Bronchial epithelial cell (primary cell): ENCODE results near the gene MYO1F. TPM values are rescaled to one million over a fixed set of nuclear protein-coding genes. Genes with fewer than 3 reads are reported as not detected.

Experiments
- DNase-seq: peaks from one replicate; pipeline ENCODE4 v3.0.0-alpha.2; 2010; ENCODE audit warnings: low read depth
- FAIRE-seq: peaks from 2 replicates; lab custom pipeline; 2011; peaks lifted over from hg19 to GRCh38; lab: Jason Lieb, UNC
- H3K27me3 ChIP-seq: 2 replicates; pipeline ENCODE4 v1.5.1; 2011; ENCODE audit warnings: low read length; ENCODE audit not compliant: control insufficient read depth, insufficient read depth
- H3K36me3 ChIP-seq: 2 replicates; pipeline ENCODE4 v1.5.1; 2011; ENCODE audit warnings: low read length; ENCODE audit not compliant: control insufficient read depth, insufficient read depth
- H3K4me3 ChIP-seq: 2 replicates; pipeline ENCODE4 v1.5.1; 2011; ENCODE audit warnings: mild to moderate bottlenecking, low read depth, low read length, control low read depth
- total RNA-seq: library from RNA; depleted of rRNA; stranded (reverse); fragments of >200 nt; gene quantifications from 2 replicates; pipeline ENCODE4 v1.2.1, GENCODE V29; 2014
- TF ChIP-seq, protein P1 (sequence below): IDR thresholded peaks from 2 replicates; pipeline ENCODE4 v1.5.1; 2011; ENCODE audit warnings: mild to moderate bottlenecking, moderate library complexity, low read length, control low read depth, inconsistent platforms; ENCODE audit not compliant: insufficient read depth, severe bottlenecking

MYO1F gene
- total RNA-seq, 1 donor from 2014 or later: not detected

DNA sequence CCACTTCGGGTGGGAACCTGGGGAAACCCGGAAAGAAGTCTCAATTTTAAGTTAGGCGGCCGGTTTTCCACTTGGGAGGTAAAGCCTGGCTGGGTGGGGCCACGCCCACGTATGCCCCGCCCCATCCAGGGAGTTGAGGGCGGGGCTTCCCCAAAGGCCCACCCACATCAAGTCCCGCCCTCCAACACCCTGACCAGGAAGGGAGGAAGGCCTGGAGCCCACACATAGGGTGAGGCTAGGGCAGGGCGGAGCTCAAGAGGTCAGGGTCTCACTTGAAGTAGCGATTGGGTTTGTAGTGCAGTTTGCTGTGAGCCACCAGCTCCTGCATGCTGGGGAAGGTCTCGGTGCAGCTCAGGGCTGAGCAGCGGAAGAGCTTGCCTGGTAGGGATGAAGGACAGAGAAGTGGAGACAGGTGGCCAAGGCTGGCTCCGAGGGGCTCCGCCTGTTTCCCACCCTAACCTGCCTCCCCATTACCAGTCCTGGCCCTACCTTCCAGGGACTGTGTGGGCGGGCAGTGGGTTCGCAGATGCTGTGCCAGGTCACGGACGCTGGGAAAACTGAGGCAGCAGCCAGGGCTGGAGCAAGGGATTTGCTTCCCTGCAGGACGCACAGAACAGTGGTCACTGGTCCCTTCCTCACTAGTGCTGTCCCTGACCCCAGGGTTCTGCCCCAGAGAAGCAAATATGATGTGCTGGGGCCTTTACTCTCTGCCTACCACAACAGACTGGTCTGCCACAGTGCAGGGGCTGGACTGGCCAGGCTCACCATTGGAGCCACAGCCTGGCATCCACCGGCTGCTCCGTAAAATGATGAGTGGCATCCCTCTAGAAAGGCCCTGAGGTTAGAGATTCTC lies 64.9 kb downstream of the MYO1F start:
- DNase-seq: peak; percentile 25
- H3K36me3 ChIP-seq: peaks cover 3% of the 10 kb centered on the region
- FAIRE-seq: no peak
- peak overlapping the region; percentile 21 for H3K4me3 ChIP-seq
- no peaks in the 10 kb centered on the region for H3K27me3 ChIP-seq
- TF ChIP-seq, protein P1, sequence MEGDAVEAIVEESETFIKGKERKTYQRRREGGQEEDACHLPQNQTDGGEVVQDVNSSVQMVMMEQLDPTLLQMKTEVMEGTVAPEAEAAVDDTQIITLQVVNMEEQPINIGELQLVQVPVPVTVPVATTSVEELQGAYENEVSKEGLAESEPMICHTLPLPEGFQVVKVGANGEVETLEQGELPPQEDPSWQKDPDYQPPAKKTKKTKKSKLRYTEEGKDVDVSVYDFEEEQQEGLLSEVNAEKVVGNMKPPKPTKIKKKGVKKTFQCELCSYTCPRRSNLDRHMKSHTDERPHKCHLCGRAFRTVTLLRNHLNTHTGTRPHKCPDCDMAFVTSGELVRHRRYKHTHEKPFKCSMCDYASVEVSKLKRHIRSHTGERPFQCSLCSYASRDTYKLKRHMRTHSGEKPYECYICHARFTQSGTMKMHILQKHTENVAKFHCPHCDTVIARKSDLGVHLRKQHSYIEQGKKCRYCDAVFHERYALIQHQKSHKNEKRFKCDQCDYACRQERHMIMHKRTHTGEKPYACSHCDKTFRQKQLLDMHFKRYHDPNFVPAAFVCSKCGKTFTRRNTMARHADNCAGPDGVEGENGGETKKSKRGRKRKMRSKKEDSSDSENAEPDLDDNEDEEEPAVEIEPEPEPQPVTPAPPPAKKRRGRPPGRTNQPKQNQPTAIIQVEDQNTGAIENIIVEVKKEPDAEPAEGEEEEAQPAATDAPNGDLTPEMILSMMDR: no peak

DNA sequence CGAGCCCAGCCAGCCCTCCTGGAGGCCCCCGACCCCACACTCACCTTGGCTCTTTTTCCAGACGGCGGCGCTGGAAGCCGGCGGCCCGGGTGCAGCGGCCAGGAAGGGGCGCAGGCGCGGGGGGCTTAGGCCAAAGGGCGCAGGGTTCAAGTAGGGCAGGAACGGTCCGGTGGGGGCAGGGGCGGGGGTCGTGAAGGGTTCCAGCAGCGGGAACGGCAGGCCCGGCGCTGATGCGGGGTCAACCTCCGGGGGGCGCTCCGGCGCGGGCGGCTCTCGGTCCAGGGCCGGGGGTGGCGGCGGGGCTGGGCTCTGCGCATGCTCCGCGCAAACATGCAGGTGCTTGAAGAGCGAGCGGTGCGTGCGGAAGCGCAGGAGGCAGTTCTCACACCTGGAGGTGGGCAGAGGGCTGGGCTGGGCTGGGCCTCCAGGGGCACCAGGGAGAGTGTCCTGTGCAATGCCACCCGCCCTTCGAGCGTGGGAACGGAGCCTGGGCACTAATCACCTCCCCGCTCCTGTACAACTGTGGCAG lies 65.6 kb downstream of the MYO1F start:
- Histone ChIP-seq H3K36me3 (peaks cover 3% of the 10 kb centered on the region), H3K27me3 (no peaks in the 10 kb centered on the region), H3K4me3 (peak overlapping the region; percentile 21)
- DNase-seq (peak; percentile 33), FAIRE-seq (no peak)
- TF ChIP-seq, protein P1: no peak

DNA sequence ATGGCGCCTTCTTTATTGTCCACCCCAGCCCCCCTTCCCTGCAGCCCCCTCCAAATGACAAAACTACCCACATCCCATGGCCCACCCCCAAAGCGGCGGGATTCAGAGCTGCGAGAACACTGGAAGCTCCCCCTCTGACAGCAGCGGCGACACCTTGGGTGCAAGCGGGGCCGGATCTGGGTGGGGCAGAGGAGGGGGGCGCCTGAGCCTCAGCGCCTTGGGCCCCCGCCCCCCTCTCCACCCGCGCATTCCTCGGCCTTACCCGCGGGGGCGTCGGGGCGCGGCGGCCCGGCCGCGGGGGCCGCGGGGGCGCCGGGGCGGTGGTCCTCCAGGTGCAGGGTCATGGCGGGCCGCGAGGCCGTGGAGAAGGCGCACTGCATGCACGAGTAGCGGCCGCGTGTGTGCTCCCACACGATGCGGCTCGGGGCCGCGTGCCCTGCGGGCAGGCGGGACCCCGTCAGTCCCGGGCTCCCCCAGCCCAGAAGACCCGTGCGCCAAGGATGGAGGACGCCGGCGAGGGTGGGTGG lies 66.6 kb downstream of the MYO1F start:
- TF ChIP-seq, protein P1: no peak
- no peak overlapping the region for H3K4me3 ChIP-seq
- FAIRE-seq (no peak), DNase-seq (no peak)
- peaks cover 3% of the 10 kb centered on the region for H3K36me3 ChIP-seq
- H3K27me3 ChIP-seq: no peaks in the 10 kb centered on the region

DNA sequence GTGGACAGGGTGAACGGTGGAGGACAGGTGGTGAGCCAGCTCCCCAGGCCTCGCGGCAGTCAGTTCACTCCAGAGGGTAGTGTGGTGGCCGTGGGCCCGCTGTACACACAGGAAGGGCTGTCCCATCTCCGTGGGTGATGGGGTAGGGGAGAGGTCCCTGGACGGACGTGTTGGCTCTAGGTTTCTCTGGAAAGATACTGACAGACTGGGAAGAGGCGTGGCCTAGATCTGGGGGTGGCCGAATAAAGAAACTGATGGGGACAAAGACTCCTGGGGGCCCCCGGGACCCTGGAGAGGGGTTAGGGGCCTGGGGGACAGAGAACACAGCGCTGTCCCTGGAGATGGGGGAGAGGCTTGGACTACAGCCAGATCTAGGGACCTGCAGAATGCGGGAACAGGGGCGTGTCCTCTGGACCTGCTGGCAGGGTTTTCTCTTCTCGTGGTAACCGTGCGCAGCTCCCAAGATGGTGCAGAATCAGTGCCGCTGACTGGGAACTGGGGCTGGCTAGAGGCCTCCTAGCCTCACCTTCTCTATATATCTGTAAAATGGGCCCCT lies 70.8 kb downstream of the MYO1F start:
- Histone ChIP-seq H3K4me3 (no peak overlapping the region), H3K36me3 (peaks cover 2% of the 10 kb centered on the region), H3K27me3 (no peaks in the 10 kb centered on the region)
- FAIRE-seq: no peak
- DNase-seq: no peak
- TF ChIP-seq, protein P1: no peak

DNA sequence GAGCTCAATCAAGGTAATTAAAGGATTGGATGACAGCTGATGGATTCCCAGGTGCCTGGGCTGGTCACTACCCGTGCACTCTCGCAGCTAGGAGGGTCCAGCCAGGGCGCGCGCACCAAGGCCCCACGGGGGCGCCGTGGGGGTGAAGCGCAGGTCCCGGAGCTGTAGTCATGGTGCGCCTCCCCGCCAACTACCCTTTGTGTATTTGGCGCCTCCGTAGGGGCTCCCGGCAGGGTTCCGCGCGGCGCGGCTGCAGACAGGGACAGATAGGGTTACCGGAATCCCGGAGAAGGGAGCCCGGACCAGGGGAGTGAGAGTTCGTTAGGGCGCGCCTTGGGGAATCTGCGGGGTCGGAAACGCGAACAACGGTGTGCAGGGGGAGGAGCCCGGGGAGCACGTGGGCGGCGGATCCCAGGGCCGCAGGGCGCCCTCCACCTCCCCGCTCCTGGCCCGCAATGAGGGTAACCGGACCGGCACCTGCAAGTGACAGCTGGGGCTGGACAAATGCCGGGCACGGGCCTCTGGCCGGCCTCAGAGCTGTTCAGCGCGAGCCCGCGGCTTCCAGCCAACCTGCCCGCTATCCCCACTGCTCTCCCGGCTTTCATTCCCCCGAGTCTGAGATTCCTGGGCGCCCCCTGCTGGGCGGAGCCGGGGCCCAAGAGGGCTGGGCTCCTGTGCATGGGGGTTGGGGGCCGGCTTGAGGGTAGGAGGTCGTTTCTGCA lies 71.4 kb downstream of the MYO1F start:
- TF ChIP-seq, protein P1: peak; percentile 91
- peak overlapping the region; percentile 45 for H3K4me3 ChIP-seq
- FAIRE-seq (no peak), DNase-seq (peak; percentile 41)
- no peaks in the 10 kb centered on the region for H3K27me3 ChIP-seq
- no peaks in the 10 kb centered on the region for H3K36me3 ChIP-seq
